ENCODE measurements around the gene CHCHD1.

The CHCHD1 gene

DNA sequence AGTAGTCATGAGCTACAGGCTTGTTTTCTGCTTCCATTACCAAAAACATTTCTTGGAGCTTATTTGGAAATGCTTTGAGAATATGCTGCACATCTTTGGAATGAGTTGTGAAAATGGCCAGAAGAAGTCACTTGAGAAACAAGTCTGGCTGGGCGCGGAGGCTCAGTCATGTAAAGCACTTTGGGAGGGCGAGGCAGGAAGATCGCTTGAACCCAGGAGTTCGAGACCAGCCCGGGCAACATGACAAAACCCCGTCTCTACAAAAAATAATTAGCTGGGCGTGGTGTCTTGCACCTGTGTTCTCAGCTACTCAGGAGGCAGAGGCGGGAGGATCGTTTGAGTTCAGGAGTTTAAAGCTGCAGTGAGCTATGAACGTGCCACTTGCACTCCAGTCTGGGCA, 882 bp upstream of the CHCHD1 start:
- Histone ChIP-seq H3K9me3 (replicated peaks; ENCODE audit: insufficient read depth, low read length) (no peaks in the 10 kb centered on the region), H3K27me3 (replicated peaks; ENCODE audit: insufficient read depth, low read length) (no peaks in the 10 kb centered on the region), H4K20me1 (ENCODE audit: insufficient read depth, low read length) (no peaks in the 10 kb centered on the region), H3K4me3 (ENCODE audit: low read length) (peak overlapping the region; percentile 95), H3K36me3 (replicated peaks; ENCODE audit: insufficient read depth, low read length) (no peaks in the 10 kb centered on the region), H3K4me1 (ENCODE audit: low read length) (peaks cover 15% of the 10 kb centered on the region), H3K4me2 (ENCODE audit: low read depth, low read length) (peak overlapping the region; percentile 96), H3K27ac (ENCODE audit: low read length) (no peak overlapping the region), H3K79me2 (ENCODE audit: low read length) (peaks cover 60% of the 10 kb centered on the region), H3F3A (ENCODE audit: insufficient read depth, low read length) (no peaks in the 10 kb centered on the region), H3K9me2 (replicated peaks; ENCODE audit: insufficient read depth, low read length) (no peaks in the 10 kb centered on the region), H2AFZ (ENCODE audit: low read length) (no peak overlapping the region), H3K9ac (ENCODE audit: low read length) (peak overlapping the region; percentile 82; the same call in 1 of the 2 replicates)
- peak; percentile 49 for DNase-seq
- TF ChIP-seq, protein P1, sequence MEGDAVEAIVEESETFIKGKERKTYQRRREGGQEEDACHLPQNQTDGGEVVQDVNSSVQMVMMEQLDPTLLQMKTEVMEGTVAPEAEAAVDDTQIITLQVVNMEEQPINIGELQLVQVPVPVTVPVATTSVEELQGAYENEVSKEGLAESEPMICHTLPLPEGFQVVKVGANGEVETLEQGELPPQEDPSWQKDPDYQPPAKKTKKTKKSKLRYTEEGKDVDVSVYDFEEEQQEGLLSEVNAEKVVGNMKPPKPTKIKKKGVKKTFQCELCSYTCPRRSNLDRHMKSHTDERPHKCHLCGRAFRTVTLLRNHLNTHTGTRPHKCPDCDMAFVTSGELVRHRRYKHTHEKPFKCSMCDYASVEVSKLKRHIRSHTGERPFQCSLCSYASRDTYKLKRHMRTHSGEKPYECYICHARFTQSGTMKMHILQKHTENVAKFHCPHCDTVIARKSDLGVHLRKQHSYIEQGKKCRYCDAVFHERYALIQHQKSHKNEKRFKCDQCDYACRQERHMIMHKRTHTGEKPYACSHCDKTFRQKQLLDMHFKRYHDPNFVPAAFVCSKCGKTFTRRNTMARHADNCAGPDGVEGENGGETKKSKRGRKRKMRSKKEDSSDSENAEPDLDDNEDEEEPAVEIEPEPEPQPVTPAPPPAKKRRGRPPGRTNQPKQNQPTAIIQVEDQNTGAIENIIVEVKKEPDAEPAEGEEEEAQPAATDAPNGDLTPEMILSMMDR (IDR thresholded peaks at IDR 0.05; ENCODE audit: low read length): no peak
- no peak for TF ChIP-seq EZH2phosphoT487 (IDR thresholded peaks at IDR 0.05; ENCODE audit: low read length)
- no peak for TF ChIP-seq EZH2 (optimal IDR thresholded peaks at IDR 0.05; ENCODE audit: low read depth, low read length)

DNA sequence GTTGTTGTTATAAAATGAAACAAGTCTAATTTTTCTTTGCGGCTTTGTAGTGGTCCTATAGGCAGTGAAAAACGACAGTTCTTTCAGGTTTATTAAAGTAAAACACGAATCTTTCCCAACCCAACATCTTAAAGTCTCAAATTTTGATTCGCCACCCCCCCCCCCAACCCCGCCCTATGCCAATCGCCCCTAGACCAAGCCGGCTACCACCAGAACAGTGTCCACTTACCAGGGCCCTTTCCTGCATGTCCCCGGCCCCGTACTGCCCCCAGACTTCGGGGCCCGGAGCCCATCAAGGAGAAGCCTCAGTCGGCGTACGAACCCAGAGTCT, 335 bp upstream of the CHCHD1 start:
- Histone ChIP-seq H3K9me3 (replicated peaks; ENCODE audit: insufficient read depth, low read length) (no peaks in the 10 kb centered on the region), H3K27ac (ENCODE audit: low read length) (peak overlapping the region; percentile 47; the same call in 1 of the 2 replicates), H3K27me3 (replicated peaks; ENCODE audit: insufficient read depth, low read length) (no peaks in the 10 kb centered on the region), H4K20me1 (ENCODE audit: insufficient read depth, low read length) (no peaks in the 10 kb centered on the region), H3K4me3 (ENCODE audit: low read length) (peak overlapping the region; percentile 95), H3K9me2 (replicated peaks; ENCODE audit: insufficient read depth, low read length) (no peaks in the 10 kb centered on the region), H3K79me2 (ENCODE audit: low read length) (peaks cover 66% of the 10 kb centered on the region), H3K4me2 (ENCODE audit: low read depth, low read length) (peak overlapping the region; percentile 96), H2AFZ (ENCODE audit: low read length) (peak overlapping the region; percentile 87), H3F3A (ENCODE audit: insufficient read depth, low read length) (peaks cover 2% of the 10 kb centered on the region), H3K9ac (ENCODE audit: low read length) (peak overlapping the region; percentile 82; the same call in 1 of the 2 replicates), H3K36me3 (replicated peaks; ENCODE audit: insufficient read depth, low read length) (no peaks in the 10 kb centered on the region), H3K4me1 (ENCODE audit: low read length) (peaks cover 15% of the 10 kb centered on the region)
- no peak for DNase-seq
- TF ChIP-seq, protein P1 (IDR thresholded peaks at IDR 0.05; ENCODE audit: low read length): no peak
- TF ChIP-seq EZH2phosphoT487 (IDR thresholded peaks at IDR 0.05; ENCODE audit: low read length) (no peak), EZH2 (optimal IDR thresholded peaks at IDR 0.05; ENCODE audit: low read depth, low read length) (no peak)

DNA sequence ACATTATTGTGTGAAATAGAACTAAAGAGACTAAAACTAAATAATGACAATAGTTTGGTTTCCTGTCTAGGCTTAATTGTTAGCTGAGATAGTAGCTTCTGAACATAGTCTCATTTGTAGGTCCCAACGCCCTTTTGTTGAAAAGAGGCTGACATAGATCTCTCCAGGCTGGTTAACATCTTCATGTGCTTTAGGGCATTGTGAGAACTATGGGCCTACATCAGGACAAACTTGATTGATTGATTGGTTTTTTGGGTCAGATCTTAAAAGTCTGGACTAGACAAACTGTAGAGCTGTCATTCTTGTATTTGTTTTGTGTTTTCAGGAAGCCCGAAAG, 869 bp downstream of the CHCHD1 start:
- H2AFZ ChIP-seq (ENCODE audit: low read length): no peak overlapping the region
- H3K4me2 ChIP-seq (ENCODE audit: low read depth, low read length): peak overlapping the region; percentile 96
- peak overlapping the region; percentile 95 for H3K4me3 ChIP-seq (ENCODE audit: low read length)
- H4K20me1 ChIP-seq (ENCODE audit: insufficient read depth, low read length): no peaks in the 10 kb centered on the region
- H3K9me3 ChIP-seq (replicated peaks; ENCODE audit: insufficient read depth, low read length): no peaks in the 10 kb centered on the region
- no peaks in the 10 kb centered on the region for H3K9me2 ChIP-seq (replicated peaks; ENCODE audit: insufficient read depth, low read length)
- H3K27me3 ChIP-seq (replicated peaks; ENCODE audit: insufficient read depth, low read length): no peaks in the 10 kb centered on the region
- H3K79me2 ChIP-seq (ENCODE audit: low read length): peaks cover 73% of the 10 kb centered on the region
- no peaks in the 10 kb centered on the region for H3K36me3 ChIP-seq (replicated peaks; ENCODE audit: insufficient read depth, low read length)
- peaks cover 4% of the 10 kb centered on the region for H3F3A ChIP-seq (ENCODE audit: insufficient read depth, low read length)
- peak overlapping the region; percentile 82 for H3K9ac ChIP-seq (ENCODE audit: low read length)
- DNase-seq: no peak
- no peak overlapping the region for H3K27ac ChIP-seq (ENCODE audit: low read length)
- TF ChIP-seq EZH2phosphoT487 (IDR thresholded peaks at IDR 0.05; ENCODE audit: low read length) (no peak), EZH2 (optimal IDR thresholded peaks at IDR 0.05; ENCODE audit: low read depth, low read length) (no peak)
- TF ChIP-seq, protein P1 (IDR thresholded peaks at IDR 0.05; ENCODE audit: low read length): no peak
- peaks cover 15% of the 10 kb centered on the region for H3K4me1 ChIP-seq (ENCODE audit: low read length)
